Germinal center (tissue), 1 donor: ENCODE measurements around the gene TRPT1.

Experiments
- DNase-seq: peaks from one replicate; pipeline ENCODE4 v3.0.0; 2012; ENCODE audit warnings: mixed read lengths, low spot score

TRPT1 gene

DNA sequence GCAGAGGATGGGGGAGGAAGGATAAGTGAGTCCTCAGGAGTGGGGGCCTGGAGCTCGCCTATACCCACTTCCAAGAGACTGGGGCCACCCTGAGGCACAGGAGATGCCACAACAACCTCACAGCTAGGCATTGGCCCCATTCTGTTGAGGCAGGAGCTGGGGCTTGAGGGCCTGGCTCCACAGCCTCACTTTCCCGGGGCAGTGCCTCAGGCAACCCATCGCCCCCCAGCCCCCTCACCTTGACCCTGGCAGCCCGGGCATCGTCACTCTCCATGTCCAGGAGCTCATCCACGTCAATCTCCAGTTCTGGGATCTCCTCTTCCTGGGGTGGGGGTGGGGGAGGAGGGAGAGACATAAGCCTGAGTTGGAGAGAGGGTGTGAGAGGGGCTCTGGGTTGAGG, 19.0 kb upstream of the TRPT1 start:
- no peak for DNase-seq

DNA sequence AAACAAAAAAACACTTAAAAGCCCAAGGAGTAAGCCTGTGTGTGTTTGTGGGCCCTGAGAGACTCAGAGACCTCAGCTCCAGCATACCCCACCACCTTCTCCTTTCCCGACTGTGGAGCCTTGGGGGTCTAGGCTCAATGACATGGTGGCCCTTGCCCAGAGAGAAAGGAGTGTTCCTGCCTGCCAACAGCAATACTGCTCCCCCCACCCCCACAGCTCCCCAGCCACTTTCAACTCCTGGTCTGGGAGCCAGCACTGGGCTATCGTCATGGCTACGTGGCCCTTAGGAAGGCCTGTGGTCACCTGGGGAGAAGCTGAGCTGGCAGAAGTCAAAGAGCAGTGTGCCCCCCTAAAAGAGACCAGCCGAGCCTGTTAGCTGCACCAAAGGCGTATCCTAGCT, 18.1 kb upstream of the TRPT1 start:
- DNase-seq, result no peak

DNA sequence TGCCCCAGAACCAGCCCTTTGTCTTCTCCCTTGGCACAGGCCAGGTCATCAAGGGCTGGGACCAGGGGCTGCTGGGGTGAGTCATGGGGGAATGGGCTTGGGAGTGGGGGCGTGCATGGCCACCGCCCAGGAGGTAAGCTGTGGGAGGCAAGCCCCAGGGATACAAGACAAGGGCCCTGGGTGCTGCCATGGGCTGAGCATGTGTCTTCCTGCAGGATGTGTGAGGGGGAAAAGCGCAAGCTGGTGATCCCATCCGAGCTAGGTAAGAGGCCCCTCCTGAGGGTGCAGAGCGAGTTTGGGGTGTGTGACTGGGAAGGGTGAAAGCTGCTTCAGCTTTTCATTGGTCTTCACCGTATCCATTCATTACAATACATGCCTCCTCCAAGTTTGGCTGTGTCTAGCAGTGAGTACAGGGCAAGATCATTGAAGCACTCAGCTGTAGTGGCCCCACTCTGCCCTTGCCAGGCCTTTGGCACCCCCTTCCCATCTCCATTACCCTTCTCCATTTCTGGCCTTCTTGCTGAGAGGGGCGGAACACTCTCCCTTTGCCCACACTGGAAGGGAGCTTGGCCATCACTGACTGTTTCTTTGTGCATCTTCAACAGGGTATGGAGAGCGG, 17.4 kb upstream of the TRPT1 start:
- DNase-seq, result no peak

DNA sequence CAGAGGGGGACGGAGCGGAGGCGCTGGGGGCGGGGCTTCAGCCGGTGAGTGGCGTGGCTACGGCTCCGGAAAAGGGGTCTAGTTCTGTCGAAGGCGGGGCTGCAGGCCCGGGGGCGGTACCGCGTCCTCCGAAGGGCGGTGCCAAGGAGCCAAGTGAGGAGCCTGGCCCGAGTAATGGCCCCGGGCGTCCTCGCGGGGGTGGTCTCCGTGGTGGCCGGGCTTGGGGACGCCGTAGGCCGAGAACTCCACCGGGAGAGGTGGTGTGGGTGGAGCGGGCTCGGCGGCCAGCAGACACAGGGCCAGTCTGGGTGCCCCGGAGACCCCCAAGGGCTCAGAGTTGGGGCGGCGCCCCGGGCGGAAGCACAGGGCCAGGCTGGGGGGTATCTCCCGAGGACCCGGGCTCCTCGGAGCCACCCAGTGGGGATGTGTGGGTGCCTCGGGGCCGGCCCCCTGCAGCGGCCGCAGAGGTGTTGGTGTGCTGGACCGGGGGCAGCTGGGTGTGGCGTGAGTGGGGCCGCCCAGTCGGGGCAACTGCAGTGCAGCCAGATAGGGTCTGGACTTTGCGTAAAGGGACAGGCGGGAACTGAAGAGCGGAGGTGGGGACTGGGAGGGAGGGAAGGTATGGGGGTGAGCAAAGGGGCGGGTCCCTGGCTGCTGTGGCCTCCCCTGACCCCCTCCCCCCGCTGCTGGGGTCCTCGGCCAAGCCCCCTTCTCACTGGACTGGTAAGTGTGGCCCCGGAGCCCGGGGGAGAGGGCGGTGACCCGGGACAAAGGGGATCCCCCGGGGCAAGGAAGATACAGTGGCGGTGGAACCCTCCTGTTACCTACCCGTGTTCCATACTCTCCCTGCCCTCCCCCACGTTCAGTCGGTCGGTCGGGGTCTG, 15.7 kb upstream of the TRPT1 start:
- DNase-seq, result peak; percentile 30

GRCh38 chr11:64241241-64241490, 15.2 kb upstream of the TRPT1 start:
- peak; percentile 96 for DNase-seq

DNA sequence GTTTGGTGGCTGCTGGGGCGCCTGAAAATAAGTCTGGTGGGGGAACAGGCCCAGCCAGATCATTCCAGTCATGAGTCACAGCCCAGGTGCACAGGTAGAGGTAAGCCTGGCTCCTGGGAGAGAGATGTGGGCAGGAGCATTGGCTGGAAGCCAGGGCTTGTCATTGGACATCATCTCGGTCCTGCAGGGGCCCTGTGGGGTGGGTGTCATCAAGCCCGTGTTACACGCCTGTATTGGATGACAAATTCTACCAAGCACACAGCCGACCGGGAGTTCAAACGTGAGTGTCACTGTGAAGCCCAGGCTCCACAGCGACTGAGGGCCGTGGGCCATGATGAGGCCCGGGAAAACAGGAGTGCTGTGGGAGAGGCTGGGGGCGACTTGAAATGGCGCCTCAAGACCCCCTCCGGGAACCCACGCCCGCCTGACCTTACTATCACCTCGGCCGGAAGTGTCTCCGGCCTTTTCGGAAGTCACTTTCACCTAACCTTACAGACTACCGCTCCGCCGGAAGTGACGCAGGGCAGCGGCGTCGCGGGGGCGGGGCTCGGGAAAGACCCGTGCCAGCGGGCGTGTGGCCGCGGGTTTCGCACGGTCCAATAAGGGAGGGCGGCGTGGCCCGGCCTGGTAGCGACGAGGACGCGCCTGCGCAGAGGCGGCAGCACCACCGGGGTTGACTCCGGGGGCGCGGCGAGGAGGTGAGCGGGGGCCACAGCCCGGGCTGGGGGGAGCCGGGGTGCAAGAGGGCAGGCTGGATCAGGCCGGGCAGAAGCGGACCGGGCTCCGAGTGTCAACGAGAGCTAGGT, 14.7 kb upstream of the TRPT1 start, which contains the start of gene FKBP2:
Gene FKBP2, plus strand, starts transcription at position 661 of the 806 bp plus-strand sequence. CDS start 1,293 bp downstream, outside the sequence.
- DNase-seq, result peak; percentile 96

- no peak for DNase-seq
These were observed 13.9 kb upstream of the TRPT1 start for GRCh38 chr11:64239662-64240434.

DNA sequence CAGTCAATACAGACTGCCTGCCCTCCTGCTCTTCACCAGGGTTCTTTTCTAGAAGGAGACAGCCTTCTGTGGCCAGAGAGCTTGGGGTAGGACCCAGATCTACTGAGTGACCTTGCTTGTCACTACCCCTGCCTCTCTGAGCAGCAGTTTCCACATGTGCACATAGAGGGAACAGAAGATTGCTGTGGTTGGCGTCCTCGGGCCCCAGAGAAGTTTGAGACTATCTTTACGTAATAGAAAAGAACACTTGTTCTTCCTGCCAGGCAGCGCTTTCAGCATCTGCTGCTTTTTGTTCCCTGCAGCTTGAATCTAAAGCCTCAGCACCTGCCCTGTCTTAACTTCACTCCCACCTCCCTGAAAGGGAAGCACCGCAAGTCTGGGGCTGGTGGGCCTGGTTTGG, 13.0 kb upstream of the TRPT1 start:
- no peak for DNase-seq

- DNase-seq, result no peak
These were observed 12.1 kb upstream of the TRPT1 start for GRCh38 chr11:64238076-64238475.

DNA sequence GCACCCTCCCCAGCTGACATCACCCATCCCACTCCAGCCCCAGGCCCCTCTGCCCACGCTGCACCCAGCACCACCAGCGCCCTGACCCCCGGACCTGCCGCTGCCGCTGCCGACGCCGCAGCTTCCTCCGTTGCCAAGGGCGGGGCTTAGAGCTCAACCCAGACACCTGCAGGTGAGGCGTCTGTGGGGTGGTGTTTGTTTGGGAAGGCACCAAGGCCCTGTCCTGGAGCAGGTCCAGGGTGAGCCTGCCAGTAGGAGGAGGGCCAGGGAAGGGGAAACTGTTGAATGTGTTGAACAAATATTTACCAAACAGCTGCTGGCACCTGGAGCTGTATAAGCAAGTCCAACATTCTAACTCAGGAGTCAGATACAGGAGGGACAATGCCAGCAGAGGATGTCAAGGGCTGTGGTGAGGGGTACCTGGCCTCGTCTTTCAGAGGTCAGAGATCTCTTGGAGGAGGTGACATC, 11.5 kb upstream of the TRPT1 start:
- DNase-seq, result no peak

- no peak for DNase-seq
These were observed 9.6 kb upstream of the TRPT1 start for GRCh38 chr11:64235437-64236161.

DNA sequence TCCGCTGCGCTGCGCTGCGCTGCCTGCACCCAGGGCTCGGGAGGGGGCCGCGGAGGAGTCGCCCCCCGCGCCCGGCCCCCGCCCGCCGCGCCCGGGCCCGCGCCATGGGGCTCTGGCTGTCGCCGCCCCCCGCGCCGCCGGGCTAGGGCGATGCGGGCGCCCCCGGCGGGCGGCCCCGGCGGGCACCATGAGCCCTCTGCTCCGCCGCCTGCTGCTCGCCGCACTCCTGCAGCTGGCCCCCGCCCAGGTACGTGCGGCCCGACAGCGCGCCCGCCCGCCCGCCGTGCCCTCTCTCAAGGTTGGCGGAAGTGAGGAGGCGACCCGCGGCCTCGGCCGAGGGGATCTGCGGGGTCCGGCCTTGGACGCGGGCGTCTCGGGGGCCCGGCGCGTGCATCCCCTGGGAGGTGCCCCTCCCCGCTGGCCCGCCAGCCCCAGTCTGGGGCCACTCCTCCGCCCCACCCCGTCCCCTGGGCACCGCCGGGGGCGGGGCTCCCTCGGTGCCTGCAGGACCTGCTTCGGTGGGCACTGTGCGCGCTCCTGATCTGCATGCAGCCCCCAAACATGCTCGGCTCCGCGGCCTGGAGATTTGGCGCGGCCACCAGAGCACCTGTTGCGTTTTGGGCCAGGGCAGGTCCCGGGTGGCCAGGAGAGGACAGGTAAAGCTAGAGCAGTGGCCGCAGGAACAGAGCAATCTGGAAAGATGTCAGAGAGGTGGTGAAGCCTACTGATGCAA, 8.8 kb upstream of the TRPT1 start:
- peak; percentile 52 for DNase-seq

DNA sequence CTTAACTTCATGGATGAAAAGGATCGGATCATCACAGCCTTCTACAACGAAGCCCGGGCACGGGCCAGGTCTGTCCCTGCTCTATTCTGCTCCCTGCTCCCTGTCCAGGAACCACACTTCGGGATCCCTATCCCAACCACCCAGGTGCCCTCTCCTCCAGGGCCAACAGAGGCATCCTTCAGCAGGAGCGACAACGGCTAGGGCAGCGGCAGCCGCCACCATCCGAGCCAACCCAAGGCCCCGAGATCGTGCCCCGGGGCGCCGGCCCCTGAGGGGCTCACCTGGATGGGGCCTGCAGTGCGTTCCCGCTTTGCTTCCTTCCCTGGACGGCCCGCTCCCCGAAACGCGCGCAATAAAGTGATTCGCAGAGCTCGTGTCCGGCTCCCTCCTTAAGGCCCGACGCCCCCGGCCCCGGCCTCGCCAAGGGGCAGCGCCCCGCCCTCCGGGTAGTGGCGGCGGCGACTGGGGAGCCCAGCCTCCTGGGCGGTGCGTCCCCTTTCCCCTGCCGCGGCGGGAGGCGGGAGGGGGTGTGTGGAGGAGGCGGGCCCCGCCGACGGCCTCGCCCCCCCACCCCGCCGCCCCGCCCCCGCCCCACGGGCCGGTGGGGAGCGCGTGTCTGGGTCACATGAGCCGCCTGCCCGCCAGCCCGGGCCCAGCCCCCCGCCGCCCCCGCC, 8.1 kb upstream of the TRPT1 start, which contains the start of gene VEGFB:
Gene VEGFB, plus strand, starts transcription at position 672 of the 674 bp plus-strand sequence. CDS start 250 bp downstream, outside the sequence.
- peak; percentile 71 for DNase-seq

- DNase-seq, result no peak
These were observed 7.0 kb upstream of the TRPT1 start for GRCh38 chr11:64232967-64233315.

DNA sequence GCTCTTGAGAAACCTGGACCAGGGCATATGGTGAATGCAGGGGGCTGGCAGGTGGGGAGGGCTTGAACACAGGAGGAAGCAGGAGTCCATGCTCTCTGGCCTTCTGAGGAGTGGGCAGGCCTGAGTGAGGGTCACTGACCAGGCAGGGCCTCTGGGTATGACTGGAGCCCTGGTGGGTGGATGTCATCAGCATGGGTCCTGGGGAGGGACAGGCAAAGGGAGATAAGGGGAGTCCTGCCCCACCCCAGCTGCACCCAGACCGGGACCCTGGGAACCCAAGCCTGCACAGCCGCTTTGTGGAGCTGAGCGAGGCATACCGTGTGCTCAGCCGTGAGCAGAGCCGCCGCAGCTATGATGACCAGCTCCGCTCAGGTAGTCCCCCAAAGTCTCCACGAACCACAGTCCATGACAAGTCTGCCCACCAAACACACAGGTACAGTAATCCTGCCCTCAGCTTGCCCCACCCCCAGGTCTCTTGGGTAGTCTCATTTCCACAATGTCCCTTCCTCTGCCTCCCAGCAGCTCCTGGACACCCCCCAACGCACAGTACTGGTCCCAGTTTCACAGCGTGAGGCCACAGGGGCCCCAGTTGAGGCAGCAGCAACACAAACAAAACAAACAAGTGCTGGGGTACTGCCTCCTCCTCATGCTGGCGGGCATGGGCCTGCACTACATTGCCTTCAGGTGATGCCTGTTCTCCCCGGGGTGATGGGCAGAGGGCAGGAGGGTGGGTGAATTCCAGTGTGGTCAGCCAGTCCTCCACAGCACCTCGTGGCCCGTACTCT, 6.4 kb upstream of the TRPT1 start:
- no peak for DNase-seq

DNA sequence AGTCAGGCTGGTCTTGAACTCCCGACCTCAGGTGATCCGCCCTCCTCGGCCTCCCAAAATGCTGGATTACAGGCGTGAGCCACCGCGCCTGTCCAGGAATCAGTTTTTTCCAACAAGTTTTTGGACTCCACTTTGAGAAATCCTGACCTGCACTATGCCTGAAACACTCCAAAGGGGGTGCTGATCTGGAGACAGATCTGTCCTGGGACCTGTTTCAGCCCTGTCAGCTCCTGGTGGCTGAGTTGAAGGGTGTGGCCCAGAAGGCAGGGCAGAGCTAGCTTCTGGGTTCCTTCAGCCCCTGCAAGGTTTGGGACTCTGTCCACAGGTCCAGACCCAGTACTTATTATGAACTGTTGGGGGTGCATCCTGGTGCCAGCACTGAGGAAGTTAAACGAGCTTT, 5.6 kb upstream of the TRPT1 start:
- DNase-seq, result no peak

GRCh38 chr11:64230985-64231365, 5.0 kb upstream of the TRPT1 start:
- DNase-seq, result no peak

GRCh38 chr11:64230171-64230984, 4.4 kb upstream of the TRPT1 start, which contains the start of gene DNAJC4:
Gene DNAJC4, plus strand, starts transcription at chr11:64230548. Its CDS starts 307 bp downstream, at chr11:64230855.
- peak; percentile 78 for DNase-seq
